Heart left ventricle (tissue), 16 donors: ENCODE data around the gene VGLL4. TPM values are rescaled to one million over a fixed set of nuclear protein-coding genes. Genes with fewer than 3 reads are reported as not detected.
"Not testable (repeated sequence)": the region's sequence is repeated elsewhere in the genome, so short reads cannot be mapped to it uniquely, and the experiment has no call there.

Source experiments
- ATAC-seq, 4 donors: fragments of 200-7000 bp; cut with Tn5 transposase; one replicate each; pipeline ENCODE4 v1.9.1; 2020 to 2022; ENCODE audit warnings: moderate library complexity in 4 of 4, mild to moderate bottlenecking in 3 of 4, moderate number of reproducible peaks in 1 of 4
- DNase-seq, 5 donors: peaks; one replicate each; pipeline ENCODE4 v3.0.0-alpha.2; 2020
- H3K27ac ChIP-seq, 12 donors: fragments of 200-600 bp; sonication (generic) in 4 of 12; one replicate each; pipeline versions ENCODE4 v1.5.0 to v1.8.0; 2016 to 2022; ENCODE audit warnings: mild to moderate bottlenecking in 2 of 12
- H3K27me3 ChIP-seq, 9 donors: fragments of 200-600 bp; sonication (generic) in 2 of 9; one replicate each; pipeline versions ENCODE4 v1.5.1 to v1.8.0; 2016 to 2022; ENCODE audit warnings: mild to moderate bottlenecking in 3 of 9
- H3K36me3 ChIP-seq, 9 donors: fragments of 200-600 bp; sonication (generic) in 2 of 9; one replicate each; pipeline versions ENCODE4 v1.5.0 to v1.8.0; 2018 to 2022; ENCODE audit warnings: mild to moderate bottlenecking in 2 of 9
- H3K4me1 ChIP-seq, 12 donors: fragments of 200-600 bp; sonication (generic) in 4 of 12; one replicate each; pipeline versions ENCODE4 v1.5.0 to v1.8.0; 2016 to 2022; ENCODE audit warnings: mild to moderate bottlenecking in 3 of 12
- H3K4me3 ChIP-seq, 12 donors: fragments of 200-600 bp; sonication (generic) in 4 of 12; one replicate each; pipeline versions ENCODE4 v1.5.0 to v1.8.0; 2017 to 2022; ENCODE audit warnings: mild to moderate bottlenecking in 9 of 12, moderate library complexity in 4 of 12
- H3K9me3 ChIP-seq, 12 donors: fragments of 200-600 bp; sonication (generic) in 4 of 12; one replicate each; pipeline versions ENCODE4 v1.5.0 to v1.8.0; 2016 to 2022; ENCODE audit warnings: mild to moderate bottlenecking in 1 of 12
- POLR2A ChIP-seq, 2 donors: fragments of 450-650 bp; IDR thresholded peaks; one replicate each; pipeline ENCODE4 v1.6.1; 2017; ENCODE audit warnings: antibody characterized with exemption in 2 of 2, mild to moderate bottlenecking in 2 of 2, moderate library complexity in 2 of 2
- WGBS, 4 donors: extraction: QIAGEN DNeasy Blood & Tissue Kit in 2 of 4; methylation state at CpG; one replicate each; pipeline versions ENCODE4 v1.1.5 to v1.1.7; 2013 to 2018; 5-methylcytosine and 5-hydroxymethylcytosine counted together
- intact Hi-C, 10 donors: fragments of 100-400 bp; cut with DNase I; formaldehyde crosslinking; loops; one replicate each; pipeline versions ENCODE4 v1.11.1 to v1.14.2; 2022
- polyA plus RNA-seq, 2 donors: library from polyadenylated mRNA; stranded (reverse); fragments of 200-250 nt; gene quantifications; one replicate each; pipeline ENCODE4 v1.2.3, GENCODE V29; 2013
- total RNA-seq, 9 donors: library from RNA; depleted of rRNA in 2 of 9; stranded (reverse); fragments of >200 nt in 2 of 9; fragmentation: NEBNext Ultra II Directional in 3 of 9; extraction: Animal tissue kit (Norgen Biotek cat#: 25700) in 3 of 9; gene quantifications; one replicate each; pipeline versions ENCODE4 v1.1.0 to v1.2.4, GENCODE V29; 2016 to 2023
- TF ChIP-seq, protein P1 (sequence below), 12 donors: fragments of 200-600 bp; sonication (generic) in 4 of 12; IDR thresholded peaks; one replicate each; pipeline versions ENCODE4 v1.5.0 to v1.8.0; 2018 to 2022; ENCODE audit warnings: antibody characterized with exemption in 12 of 12, mild to moderate bottlenecking in 5 of 12
- donor health status: ischemic (EF 13 %, LVEDD 7.1; RV severe dilation, severe dysfunction).
- donor health status: healthy with polysubstance abuse.
- donor health status: DM: no; HTN: yes; CAD: no.
- donor health status: DM: no; HTN: no; CAD: no.
- donor health status: ischemic (EF 25% LVEDD 6.9; RV normal size, moderate dysfunction).
- donor health status: ischemic (EF 25% LVEDD 5.7; RV mildly dilated, moderate dysfunction).
- donor health status: healthy.
- donor health status: DM: yes; HTN: yes; CAD: no.
- donor health status: ischemic (EF 35%, LVEDD 5.7; RV mildly dilated, moderate dysfunction).
- donor health status: nonischemic (EF 11% LVEDD 7.7; RV severe dilation, severe dysfunction).
- donor health status: DM: yes; HTN: yes; CAD: no.
- donor health status: PGD.
- donor health status: ischemic (EF 29% LVEDD 5.4; RV normal size, mild dysfunction).
- donor health status: nonischemic (EF 23%, LVEDD 6.1; RV moderate dilation, normal function).

Gene VGLL4
- total and polyA plus RNA-seq, 11 donors: 24.0 to 40.4 (median 27.0) TPM

GRCh38 chr3:11601446-11602238 lies 42.1 kb downstream of the VGLL4 start:
- WGBS, 4 donors: 38 to 44% (median 42%) methylated on average over 21 of the region's 21 CpGs
- DNase-seq: peak in 4 of 5 donors; percentile 68 to 73 (median 71)
- TF ChIP-seq, protein P1, sequence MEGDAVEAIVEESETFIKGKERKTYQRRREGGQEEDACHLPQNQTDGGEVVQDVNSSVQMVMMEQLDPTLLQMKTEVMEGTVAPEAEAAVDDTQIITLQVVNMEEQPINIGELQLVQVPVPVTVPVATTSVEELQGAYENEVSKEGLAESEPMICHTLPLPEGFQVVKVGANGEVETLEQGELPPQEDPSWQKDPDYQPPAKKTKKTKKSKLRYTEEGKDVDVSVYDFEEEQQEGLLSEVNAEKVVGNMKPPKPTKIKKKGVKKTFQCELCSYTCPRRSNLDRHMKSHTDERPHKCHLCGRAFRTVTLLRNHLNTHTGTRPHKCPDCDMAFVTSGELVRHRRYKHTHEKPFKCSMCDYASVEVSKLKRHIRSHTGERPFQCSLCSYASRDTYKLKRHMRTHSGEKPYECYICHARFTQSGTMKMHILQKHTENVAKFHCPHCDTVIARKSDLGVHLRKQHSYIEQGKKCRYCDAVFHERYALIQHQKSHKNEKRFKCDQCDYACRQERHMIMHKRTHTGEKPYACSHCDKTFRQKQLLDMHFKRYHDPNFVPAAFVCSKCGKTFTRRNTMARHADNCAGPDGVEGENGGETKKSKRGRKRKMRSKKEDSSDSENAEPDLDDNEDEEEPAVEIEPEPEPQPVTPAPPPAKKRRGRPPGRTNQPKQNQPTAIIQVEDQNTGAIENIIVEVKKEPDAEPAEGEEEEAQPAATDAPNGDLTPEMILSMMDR (IDR thresholded peaks at IDR 0.05): no peak
- no peak for TF ChIP-seq POLR2A (IDR thresholded peaks at IDR 0.05)
- Histone ChIP-seq H3K36me3 (peaks cover 0 to 22% (median 7%) of the 10 kb centered on the region in 9 donors), H3K27ac (peak overlapping the region in 11 of 12 donors; percentile 72 to 94 (median 81)), H3K9me3 (no peaks in the 10 kb centered on the region), H3K4me1 (peaks cover 1 to 87% (median 64%) of the 10 kb centered on the region in 12 donors), H3K27me3 (no peaks in the 10 kb centered on the region), H3K4me3 (peak overlapping the region in 1 of 12 donors; percentile 2)
- intact Hi-C loops: loop anchor here in 5 of 10 donors (2.0 to 5.0 kb wide), 4 partner anchors 34 to 41 kb away; partner anchors contain the start of gene VGLL4 (in 4 of the 5)
- peak in 3 of 4 donors; percentile 47 to 59 (median 47) for ATAC-seq

- H3K27me3 ChIP-seq: no peaks in the 10 kb centered on the region
- 30 to 46% (median 34%) methylated on average over 14 to 18 of the region's 18 CpGs for WGBS, 4 donors
- DNase-seq (peak; percentile 61 to 85 (median 74)), ATAC-seq (peak; percentile 76 to 93 (median 90))
- intact Hi-C loops: loop anchor here in 5 of 10 donors (2.0 to 5.0 kb wide), 4 partner anchors 33 to 42 kb away; partner anchors contain the start of gene VGLL4 (in 4 of the 5)
- H3K4me3 ChIP-seq: peak overlapping the region in 4 of 12 donors; percentile 1 to 19 (median 2)
- TF ChIP-seq POLR2A (IDR thresholded peaks at IDR 0.05): peak in 1 of 2 donors; percentile 24
- TF ChIP-seq, protein P1 (IDR thresholded peaks at IDR 0.05): no peak
- H3K27ac ChIP-seq: peak overlapping the region; percentile 44 to 94 (median 80)
- no peaks in the 10 kb centered on the region for H3K9me3 ChIP-seq
- peaks cover 4 to 89% (median 68%) of the 10 kb centered on the region in 12 donors for H3K4me1 ChIP-seq
- H3K36me3 ChIP-seq: peaks cover 0 to 22% (median 2%) of the 10 kb centered on the region in 9 donors
Measured at GRCh38 chr3:11600501-11601282, 43.0 kb downstream of the VGLL4 start.

DNA sequence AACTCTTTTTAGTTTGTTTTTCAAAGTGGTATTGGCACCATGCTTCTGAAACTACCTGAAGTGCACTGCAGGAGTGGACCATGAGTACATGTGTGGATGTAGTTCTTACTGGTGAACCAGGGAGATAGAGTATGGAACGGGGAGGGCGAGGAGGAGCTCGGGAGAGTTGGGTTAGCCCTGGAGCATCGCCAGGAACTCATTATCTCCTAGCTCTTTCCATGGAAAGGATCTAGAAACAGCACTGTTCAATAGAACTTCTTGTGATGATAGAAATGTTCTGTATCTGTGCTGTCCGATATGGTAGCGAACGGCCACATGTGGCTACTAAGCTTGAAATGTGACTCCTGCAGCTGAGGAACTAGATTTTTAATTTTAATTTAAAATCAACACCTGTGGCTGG lies 47.3 kb downstream of the VGLL4 start:
- intact Hi-C loops: no loop called here
- peaks cover 18 to 76% (median 63%) of the 10 kb centered on the region in 12 donors for H3K4me1 ChIP-seq
- DNase-seq (peak in 2 of 5 donors; percentile 45 to 56), ATAC-seq (peak in 1 of 4 donors; percentile 44)
- H3K9me3 ChIP-seq: no peaks in the 10 kb centered on the region
- no peaks in the 10 kb centered on the region for H3K27me3 ChIP-seq
- whole genome bisulfite sequencing, 4 donors: 37 to 59% (median 43%) methylated on average over 7 of the region's 7 CpGs
- TF ChIP-seq, protein P1 (IDR thresholded peaks at IDR 0.05): no peak
- TF ChIP-seq POLR2A (IDR thresholded peaks at IDR 0.05): no peak
- H3K27ac ChIP-seq: peak overlapping the region in 9 of 12 donors; percentile 10 to 88 (median 37)
- no peak overlapping the region for H3K4me3 ChIP-seq
- peaks cover 0 to 20% (median 5%) of the 10 kb centered on the region in 9 donors for H3K36me3 ChIP-seq

- WGBS, 4 donors: 97 to 99% (median 97%) methylated on average over 5 of the region's 5 CpGs
- Histone ChIP-seq H3K4me1 (peaks cover 18 to 76% (median 62%) of the 10 kb centered on the region in 12 donors), H3K36me3 (peaks cover 0 to 10% (median 5%) of the 10 kb centered on the region in 9 donors)
- ATAC-seq, H3K9me3 ChIP-seq, H3K4me3 ChIP-seq, DNase-seq, intact Hi-C loops, H3K27me3 ChIP-seq, H3K27ac ChIP-seq: not testable (repeated sequence)
Measured at GRCh38 chr3:11595024-11595423, 48.7 kb downstream of the VGLL4 start.
